ENCODE data around the gene SAAL1. TPM values are rescaled to one million over a fixed set of nuclear protein-coding genes. Genes with fewer than 3 reads are reported as not detected.

SAAL1 gene
- total and polyA plus RNA-seq, 9 of the 15 experiments (the other 6 are each of a cell fraction or from before 2014, with no cell fraction given), result 38.9 to 77.5 (median 56.4) TPM

DNA sequence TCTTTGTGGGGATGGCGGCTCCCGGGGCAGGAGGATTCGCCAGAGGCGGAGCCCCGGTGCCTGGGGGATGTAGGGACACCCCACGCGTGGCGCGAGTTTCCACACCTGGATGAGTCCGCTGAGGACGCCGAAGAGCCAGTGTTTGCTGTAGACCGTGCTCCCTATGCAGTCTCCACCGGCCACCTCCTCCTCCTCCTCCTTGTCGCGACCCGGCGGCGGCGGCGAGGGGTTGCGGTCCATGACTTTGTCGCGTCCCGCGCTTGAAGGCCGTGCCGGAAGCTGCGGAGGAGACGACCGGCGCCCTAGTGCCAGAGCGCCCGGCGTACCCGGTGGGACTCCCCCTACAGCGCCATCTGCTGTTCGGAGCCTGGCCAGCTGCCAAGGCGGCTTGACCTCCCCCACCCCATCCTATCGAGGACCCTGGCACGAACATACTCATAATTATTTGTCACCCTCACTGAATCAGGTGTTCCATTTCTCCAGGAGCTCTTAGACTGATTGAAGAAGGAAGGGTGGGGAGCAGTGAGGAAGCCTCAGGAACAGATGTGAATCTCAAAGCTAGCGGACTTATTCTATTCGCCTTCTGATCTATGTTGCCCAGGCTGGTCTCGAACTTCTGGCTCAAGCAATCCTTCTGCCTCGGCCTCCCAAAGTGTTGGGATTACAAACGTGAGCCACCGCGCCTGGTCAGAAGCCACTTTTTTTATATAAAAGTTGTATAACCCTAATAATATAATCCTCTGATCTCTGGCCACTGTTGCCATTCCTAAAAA, at the start of gene SAAL1 (continued):
- TF ChIP-seq, protein P1, sequence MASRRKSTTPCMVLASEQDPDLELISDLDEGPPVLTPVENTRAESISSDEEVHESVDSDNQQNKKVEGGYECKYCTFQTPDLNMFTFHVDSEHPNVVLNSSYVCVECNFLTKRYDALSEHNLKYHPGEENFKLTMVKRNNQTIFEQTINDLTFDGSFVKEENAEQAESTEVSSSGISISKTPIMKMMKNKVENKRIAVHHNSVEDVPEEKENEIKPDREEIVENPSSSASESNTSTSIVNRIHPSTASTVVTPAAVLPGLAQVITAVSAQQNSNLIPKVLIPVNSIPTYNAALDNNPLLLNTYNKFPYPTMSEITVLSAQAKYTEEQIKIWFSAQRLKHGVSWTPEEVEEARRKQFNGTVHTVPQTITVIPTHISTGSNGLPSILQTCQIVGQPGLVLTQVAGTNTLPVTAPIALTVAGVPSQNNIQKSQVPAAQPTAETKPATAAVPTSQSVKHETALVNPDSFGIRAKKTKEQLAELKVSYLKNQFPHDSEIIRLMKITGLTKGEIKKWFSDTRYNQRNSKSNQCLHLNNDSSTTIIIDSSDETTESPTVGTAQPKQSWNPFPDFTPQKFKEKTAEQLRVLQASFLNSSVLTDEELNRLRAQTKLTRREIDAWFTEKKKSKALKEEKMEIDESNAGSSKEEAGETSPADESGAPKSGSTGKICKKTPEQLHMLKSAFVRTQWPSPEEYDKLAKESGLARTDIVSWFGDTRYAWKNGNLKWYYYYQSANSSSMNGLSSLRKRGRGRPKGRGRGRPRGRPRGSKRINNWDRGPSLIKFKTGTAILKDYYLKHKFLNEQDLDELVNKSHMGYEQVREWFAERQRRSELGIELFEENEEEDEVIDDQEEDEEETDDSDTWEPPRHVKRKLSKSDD (conservative IDR thresholded peaks at IDR 0.05; ENCODE audit: low read length), result no peak; the same call in 1 of the 2 replicates
- TF ChIP-seq NCOR1 (IDR thresholded peaks at IDR 0.05), result no peak
- TF ChIP-seq, protein P2, sequence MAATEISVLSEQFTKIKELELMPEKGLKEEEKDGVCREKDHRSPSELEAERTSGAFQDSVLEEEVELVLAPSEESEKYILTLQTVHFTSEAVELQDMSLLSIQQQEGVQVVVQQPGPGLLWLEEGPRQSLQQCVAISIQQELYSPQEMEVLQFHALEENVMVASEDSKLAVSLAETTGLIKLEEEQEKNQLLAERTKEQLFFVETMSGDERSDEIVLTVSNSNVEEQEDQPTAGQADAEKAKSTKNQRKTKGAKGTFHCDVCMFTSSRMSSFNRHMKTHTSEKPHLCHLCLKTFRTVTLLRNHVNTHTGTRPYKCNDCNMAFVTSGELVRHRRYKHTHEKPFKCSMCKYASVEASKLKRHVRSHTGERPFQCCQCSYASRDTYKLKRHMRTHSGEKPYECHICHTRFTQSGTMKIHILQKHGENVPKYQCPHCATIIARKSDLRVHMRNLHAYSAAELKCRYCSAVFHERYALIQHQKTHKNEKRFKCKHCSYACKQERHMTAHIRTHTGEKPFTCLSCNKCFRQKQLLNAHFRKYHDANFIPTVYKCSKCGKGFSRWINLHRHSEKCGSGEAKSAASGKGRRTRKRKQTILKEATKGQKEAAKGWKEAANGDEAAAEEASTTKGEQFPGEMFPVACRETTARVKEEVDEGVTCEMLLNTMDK (IDR thresholded peaks at IDR 0.05; ENCODE audit: borderline replicate concordance, insufficient read depth, low read depth, low read length, poor library complexity, severe bottlenecking), result peak; percentile 60
- TF ChIP-seq, protein P3, sequence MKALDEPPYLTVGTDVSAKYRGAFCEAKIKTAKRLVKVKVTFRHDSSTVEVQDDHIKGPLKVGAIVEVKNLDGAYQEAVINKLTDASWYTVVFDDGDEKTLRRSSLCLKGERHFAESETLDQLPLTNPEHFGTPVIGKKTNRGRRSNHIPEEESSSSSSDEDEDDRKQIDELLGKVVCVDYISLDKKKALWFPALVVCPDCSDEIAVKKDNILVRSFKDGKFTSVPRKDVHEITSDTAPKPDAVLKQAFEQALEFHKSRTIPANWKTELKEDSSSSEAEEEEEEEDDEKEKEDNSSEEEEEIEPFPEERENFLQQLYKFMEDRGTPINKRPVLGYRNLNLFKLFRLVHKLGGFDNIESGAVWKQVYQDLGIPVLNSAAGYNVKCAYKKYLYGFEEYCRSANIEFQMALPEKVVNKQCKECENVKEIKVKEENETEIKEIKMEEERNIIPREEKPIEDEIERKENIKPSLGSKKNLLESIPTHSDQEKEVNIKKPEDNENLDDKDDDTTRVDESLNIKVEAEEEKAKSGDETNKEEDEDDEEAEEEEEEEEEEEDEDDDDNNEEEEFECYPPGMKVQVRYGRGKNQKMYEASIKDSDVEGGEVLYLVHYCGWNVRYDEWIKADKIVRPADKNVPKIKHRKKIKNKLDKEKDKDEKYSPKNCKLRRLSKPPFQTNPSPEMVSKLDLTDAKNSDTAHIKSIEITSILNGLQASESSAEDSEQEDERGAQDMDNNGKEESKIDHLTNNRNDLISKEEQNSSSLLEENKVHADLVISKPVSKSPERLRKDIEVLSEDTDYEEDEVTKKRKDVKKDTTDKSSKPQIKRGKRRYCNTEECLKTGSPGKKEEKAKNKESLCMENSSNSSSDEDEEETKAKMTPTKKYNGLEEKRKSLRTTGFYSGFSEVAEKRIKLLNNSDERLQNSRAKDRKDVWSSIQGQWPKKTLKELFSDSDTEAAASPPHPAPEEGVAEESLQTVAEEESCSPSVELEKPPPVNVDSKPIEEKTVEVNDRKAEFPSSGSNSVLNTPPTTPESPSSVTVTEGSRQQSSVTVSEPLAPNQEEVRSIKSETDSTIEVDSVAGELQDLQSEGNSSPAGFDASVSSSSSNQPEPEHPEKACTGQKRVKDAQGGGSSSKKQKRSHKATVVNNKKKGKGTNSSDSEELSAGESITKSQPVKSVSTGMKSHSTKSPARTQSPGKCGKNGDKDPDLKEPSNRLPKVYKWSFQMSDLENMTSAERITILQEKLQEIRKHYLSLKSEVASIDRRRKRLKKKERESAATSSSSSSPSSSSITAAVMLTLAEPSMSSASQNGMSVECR (CRISPR knock-in tag; IDR thresholded peaks at IDR 0.05), result no peak
- TF ChIP-seq CBX2 (IDR thresholded peaks at IDR 0.05; ENCODE audit: insufficient read depth, low read length, poor library complexity, severe bottlenecking), result no peak
- TF ChIP-seq ESRRA (IDR thresholded peaks at IDR 0.05; ENCODE audit: borderline replicate concordance, low read depth), result peak; percentile 88
- TF ChIP-seq, protein P4, sequence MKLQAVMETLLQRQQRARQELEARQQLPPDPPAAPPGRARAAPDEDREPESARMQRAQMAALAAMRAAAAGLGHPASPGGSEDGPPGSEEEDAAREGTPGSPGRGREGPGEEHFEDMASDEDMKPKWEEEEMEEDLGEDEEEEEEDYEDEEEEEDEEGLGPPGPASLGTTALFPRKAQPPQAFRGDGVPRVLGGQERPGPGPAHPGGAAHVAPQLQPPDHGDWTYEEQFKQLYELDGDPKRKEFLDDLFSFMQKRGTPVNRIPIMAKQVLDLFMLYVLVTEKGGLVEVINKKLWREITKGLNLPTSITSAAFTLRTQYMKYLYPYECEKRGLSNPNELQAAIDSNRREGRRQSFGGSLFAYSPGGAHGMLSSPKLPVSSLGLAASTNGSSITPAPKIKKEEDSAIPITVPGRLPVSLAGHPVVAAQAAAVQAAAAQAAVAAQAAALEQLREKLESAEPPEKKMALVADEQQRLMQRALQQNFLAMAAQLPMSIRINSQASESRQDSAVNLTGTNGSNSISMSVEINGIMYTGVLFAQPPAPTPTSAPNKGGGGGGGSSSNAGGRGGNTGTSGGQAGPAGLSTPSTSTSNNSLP (IDR thresholded peaks at IDR 0.05; ENCODE audit: borderline replicate concordance, low read depth, low read length), result no peak
- peak; percentile 94 for TF ChIP-seq NFIC (IDR thresholded peaks at IDR 0.05)
- TF ChIP-seq PTTG1 (tag; IDR thresholded peaks at IDR 0.05; ENCODE audit: low read depth), result no peak
- TF ChIP-seq, protein P5, sequence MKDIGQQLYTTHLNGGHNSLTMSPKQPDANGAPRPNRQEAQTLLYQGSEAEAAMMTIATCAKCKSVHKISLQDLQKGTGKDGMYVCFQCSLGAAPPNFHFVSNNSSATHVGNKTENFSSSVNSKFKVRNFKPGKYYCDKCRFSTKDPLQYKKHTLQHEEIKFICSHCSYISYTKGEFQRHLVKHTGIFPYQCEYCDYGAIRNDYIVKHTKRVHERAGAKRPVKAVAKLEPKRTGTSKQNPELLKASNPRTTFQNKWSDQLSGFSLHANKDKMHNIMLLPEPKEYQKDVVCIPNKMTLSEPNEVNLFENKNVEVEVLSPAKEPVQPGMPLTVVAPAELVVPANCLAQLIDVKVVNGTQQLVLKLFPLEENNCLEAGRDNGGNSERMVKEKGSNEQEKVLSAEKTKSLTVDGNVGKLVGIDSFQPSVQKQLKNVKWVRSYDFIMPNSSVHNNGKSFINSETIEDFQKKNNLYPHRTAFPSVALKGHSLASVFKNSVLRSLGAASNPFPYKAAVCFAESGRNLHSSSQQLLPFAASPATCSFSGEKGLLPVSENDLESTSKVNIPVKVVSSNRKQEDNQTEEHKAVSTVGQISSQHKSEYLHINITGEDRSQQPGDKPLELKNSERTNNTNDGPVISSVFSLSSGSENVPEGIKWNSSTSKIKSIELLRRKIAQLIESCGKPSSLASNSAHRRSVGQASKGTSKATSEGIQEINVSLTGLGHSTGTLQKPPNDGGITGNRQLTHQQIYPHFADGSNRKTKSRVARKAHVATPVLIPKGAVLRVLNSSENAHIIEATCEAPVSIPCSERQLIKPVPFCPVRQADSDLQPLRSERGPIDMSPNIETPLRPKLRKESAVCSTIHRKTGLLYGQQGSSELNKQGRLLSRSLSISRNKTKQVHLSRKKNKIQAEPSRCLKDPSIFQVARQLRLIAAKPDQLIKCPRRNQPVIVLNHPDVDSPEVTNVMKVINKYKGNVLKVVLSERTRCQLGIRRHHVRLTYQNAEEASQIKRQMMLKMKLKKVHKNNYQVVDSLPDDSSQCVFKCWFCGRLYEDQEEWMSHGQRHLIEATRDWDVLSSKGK (CRISPR knock-in tag; IDR thresholded peaks at IDR 0.05), result no peak
- TF ChIP-seq NFRKB (IDR thresholded peaks at IDR 0.05; ENCODE audit: low read depth), result no peak
